HEK293T (cell line): ENCODE results near the gene SNAPC5.

ENCODE experiments used
- BHLHE40 ChIP-seq: fragments of 450-650 bp; IDR thresholded peaks from 2 replicates; pipeline ENCODE4 v1.6.1; 2016; ENCODE audit warnings: mild to moderate bottlenecking, moderate library complexity, borderline replicate concordance
- CTBP1 ChIP-seq: fragments of 450-650 bp; IDR thresholded peaks from 2 replicates; pipeline ENCODE4 v1.6.1; 2016; ENCODE audit warnings: borderline replicate concordance
- ELF4 ChIP-seq: fragments of 450-650 bp; IDR thresholded peaks from 2 replicates; pipeline ENCODE4 v1.6.1; 2017; ENCODE audit warnings: antibody characterized with exemption
- FOXA1 ChIP-seq: fragments of 450-650 bp; IDR thresholded peaks from 2 replicates; pipeline ENCODE4 v1.6.1; 2016; ENCODE audit warnings: mild to moderate bottlenecking
- FOXK2 ChIP-seq: fragments of 450-650 bp; IDR thresholded peaks from 2 replicates; pipeline ENCODE4 v1.6.1; 2016; ENCODE audit warnings: mild to moderate bottlenecking
- FOXM1 ChIP-seq: fragments of 450-650 bp; IDR thresholded peaks from 2 replicates; pipeline ENCODE4 v1.6.1; 2017; ENCODE audit warnings: mild to moderate bottlenecking, borderline replicate concordance
- HDGF ChIP-seq: fragments of 450-650 bp; IDR thresholded peaks from 2 replicates; pipeline ENCODE4 v1.6.1; 2017; ENCODE audit warnings: antibody characterized with exemption, borderline replicate concordance
- NFRKB ChIP-seq: fragments of 450-650 bp; IDR thresholded peaks from 2 replicates; pipeline ENCODE4 v1.6.1; 2016; ENCODE audit warnings: mild to moderate bottlenecking, moderate library complexity
- SP1 ChIP-seq: fragments of 450-650 bp; IDR thresholded peaks from 2 replicates; pipeline ENCODE4 v1.6.1; 2017
- SUZ12 ChIP-seq: fragments of 450-650 bp; IDR thresholded peaks from 2 replicates; pipeline ENCODE4 v1.6.1; 2016; ENCODE audit warnings: mild to moderate bottlenecking
- ZNF384 ChIP-seq: fragments of 450-650 bp; IDR thresholded peaks from 2 replicates; pipeline ENCODE4 v1.6.1; 2016

DNA sequence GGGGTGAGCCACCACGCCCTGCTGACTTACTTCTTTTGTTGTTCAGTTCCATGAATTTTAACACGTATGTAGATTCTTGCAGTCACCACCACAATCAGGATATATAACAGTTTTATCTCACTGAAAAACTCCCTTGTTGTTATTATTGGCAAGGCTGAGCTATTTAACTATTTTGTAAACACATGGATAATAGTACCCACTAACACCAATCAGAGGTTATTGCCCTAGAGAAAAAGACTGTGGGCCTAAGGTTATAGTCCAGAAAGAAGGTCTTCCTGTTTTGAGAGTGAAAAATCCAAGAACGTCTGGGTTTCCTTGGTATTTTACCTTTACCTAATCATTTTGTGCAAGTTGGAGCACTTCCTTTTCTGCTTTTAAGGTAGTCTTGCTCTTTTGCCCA is 17.0 kb upstream of the SNAPC5 start:
- no peak for TF ChIP-seq SUZ12
- no peak for TF ChIP-seq SP1
- no peak for TF ChIP-seq ELF4
- TF ChIP-seq FOXK2, result no peak
- no peak for TF ChIP-seq FOXM1
- TF ChIP-seq CTBP1, result no peak
- no peak for TF ChIP-seq NFRKB
- TF ChIP-seq BHLHE40, result no peak
- TF ChIP-seq HDGF, result no peak
- TF ChIP-seq FOXA1, result no peak
- no peak for TF ChIP-seq ZNF384
